ENCODE measurements around the gene CAV2. TPM values are rescaled to one million over a fixed set of nuclear protein-coding genes. Genes with fewer than 3 reads are reported as not detected.
A peak's percentile ranks its signal among the peaks of the same experiment; 100 is the strongest.

Gene CAV2
- total and polyA plus RNA-seq, 10 donors = 15.5 to 107 (median 72.7) TPM

DNA sequence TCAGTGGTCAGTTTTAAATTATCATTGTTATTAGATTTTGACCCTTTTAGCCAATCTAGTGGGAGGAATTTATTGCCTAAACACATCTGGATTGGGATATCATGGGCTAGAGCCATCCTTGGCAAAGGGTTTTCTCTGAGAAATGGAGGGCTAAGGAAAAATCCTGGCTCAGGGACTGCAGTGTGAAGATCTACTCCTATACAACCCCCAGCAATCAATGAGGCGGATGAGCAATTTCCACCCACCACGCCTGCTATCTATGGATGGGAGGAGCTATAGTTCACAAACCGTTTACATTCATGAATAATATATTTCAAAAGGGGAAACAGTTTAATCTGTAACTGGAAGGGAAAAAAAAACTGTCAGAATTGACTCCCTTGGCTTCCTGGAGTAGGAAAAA, 28.0 kb downstream of the CAV2 start:
- intact Hi-C loops (cut with DNase I; ENCODE audit: low total_unique reads) = loop anchor here (10.0 kb wide), 2 partner anchors 57 to 273 kb away; no protein-coding TSS in a partner anchor
- WGBS, 5 donors = 42 to 63% (median 50%) methylated on average over 3 of the region's 3 CpGs
- H3K4me3 ChIP-seq = peak overlapping the region in 6 of 8 donors; percentile 48 to 81 (median 58)

DNA sequence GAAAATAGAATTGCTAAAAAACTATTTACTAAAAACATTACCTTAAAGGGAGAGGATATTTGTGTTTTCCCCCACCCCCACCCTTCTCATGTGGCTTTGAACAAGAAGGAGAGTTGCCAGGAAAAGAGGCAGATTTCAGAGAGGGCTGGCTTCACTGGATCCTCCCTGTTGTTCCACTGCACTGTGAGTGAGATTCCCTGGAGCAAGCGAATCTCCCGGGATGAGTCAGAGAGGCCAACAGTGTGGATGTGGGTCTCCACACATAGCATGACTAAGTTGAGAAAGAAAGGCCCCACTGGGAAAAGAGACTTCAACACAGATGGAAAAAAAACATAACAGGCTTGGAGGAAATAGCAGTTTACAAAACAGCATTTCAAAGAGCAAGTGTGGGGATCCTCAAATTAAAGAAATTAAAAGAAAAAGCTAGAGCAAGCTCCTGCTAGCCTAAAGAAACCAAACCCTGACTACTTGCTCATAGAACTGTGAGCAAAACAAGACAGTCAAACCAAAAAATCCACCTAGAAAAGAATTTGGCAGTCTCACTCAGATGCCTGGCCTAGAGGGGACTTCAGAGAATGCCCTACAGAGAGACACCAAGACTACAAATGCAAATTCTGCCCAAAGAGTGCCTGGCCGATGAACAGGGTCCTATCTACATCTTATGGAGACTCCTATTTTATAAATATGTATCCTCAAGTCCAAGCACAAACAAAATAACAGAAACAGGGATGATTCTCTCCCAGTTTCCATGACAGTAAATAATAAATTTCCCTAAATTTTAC, 28.7 kb downstream of the CAV2 start:
- no peaks in the 10 kb centered on the region for H3K9me3 ChIP-seq
- 55 to 69% (median 64%) methylated on average over 3 of the region's 3 CpGs for WGBS, 5 donors
- intact Hi-C loops (cut with DNase I; ENCODE audit: low total_unique reads) = loop anchor here (10.0 kb wide), 2 partner anchors 57 to 273 kb away; no protein-coding TSS in a partner anchor
- H3K4me1 ChIP-seq = peaks cover 5 to 67% (median 48%) of the 10 kb centered on the region in 6 donors
- H3K36me3 ChIP-seq = peaks cover 0 to 3% (median 0%) of the 10 kb centered on the region in 6 donors
- peak overlapping the region in 7 of 8 donors; percentile 25 to 91 (median 86) for H3K27ac ChIP-seq
- peaks cover 0 to 45% (median 22%) of the 10 kb centered on the region in 7 donors for H3K27me3 ChIP-seq (replicated peaks in 1 of 7)
- no peak for DNase-seq
- H3K4me3 ChIP-seq = peak overlapping the region in 6 of 8 donors; percentile 48 to 81 (median 58)
- TF ChIP-seq, protein P1, sequence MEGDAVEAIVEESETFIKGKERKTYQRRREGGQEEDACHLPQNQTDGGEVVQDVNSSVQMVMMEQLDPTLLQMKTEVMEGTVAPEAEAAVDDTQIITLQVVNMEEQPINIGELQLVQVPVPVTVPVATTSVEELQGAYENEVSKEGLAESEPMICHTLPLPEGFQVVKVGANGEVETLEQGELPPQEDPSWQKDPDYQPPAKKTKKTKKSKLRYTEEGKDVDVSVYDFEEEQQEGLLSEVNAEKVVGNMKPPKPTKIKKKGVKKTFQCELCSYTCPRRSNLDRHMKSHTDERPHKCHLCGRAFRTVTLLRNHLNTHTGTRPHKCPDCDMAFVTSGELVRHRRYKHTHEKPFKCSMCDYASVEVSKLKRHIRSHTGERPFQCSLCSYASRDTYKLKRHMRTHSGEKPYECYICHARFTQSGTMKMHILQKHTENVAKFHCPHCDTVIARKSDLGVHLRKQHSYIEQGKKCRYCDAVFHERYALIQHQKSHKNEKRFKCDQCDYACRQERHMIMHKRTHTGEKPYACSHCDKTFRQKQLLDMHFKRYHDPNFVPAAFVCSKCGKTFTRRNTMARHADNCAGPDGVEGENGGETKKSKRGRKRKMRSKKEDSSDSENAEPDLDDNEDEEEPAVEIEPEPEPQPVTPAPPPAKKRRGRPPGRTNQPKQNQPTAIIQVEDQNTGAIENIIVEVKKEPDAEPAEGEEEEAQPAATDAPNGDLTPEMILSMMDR (IDR thresholded peaks at IDR 0.05 in 8 of 11, conservative IDR thresholded peaks at IDR 0.05 in 3 of 11) = no peak

More for the DNA sequence above, 28.0 kb downstream of the CAV2 start:
- Histone ChIP-seq H3K9me3 (no peaks in the 10 kb centered on the region), H3K4me1 (peaks cover 5 to 67% (median 47%) of the 10 kb centered on the region in 6 donors), H3K27me3 (replicated peaks in 1 of 7) (peaks cover 0 to 46% (median 22%) of the 10 kb centered on the region in 7 donors), H3K27ac (peak overlapping the region in 5 of 8 donors; percentile 37 to 91 (median 88)), H3K36me3 (peaks cover 0 to 3% (median 0%) of the 10 kb centered on the region in 6 donors)
- DNase-seq = no peak
- TF ChIP-seq POLR2A (IDR thresholded peaks at IDR 0.05) (no peak), POLR2AphosphoS5 (IDR thresholded peaks at IDR 0.05) (no peak)

DNA sequence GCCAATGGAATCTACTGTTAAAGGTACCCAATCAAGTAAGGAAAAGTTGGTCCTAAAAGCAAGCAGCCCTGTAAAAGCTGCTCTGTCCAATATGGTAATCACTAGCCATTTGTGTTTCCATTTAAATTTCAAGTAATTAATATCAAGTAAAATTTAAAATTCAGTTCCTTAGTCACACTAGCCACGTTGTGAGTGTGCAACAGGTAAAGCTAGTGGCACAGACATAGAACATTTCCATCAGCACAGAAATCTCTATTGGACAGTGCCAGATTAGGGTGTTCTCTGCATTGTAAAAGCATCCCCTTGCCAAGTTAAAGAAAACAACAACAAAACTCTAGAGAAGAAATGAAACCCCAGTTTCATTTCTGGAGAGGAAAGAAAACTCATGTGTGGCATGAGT, 29.7 kb downstream of the CAV2 start:
- Histone ChIP-seq H3K4me1 (peaks cover 5 to 62% (median 43%) of the 10 kb centered on the region in 6 donors), H3K27ac (peak overlapping the region in 1 of 8 donors; percentile 91), H3K27me3 (replicated peaks in 1 of 7) (peaks cover 0 to 34% (median 22%) of the 10 kb centered on the region in 7 donors), H3K9me3 (no peaks in the 10 kb centered on the region), H3K36me3 (peaks cover 0 to 3% (median 0%) of the 10 kb centered on the region in 6 donors), H3K4me3 (peak overlapping the region in 3 of 8 donors; percentile 19 to 81 (median 63))
- DNase-seq = no peak
- 42 to 76% (median 54%) methylated on average over 1 of the region's 1 CpG for WGBS, 5 donors
- TF ChIP-seq POLR2AphosphoS5 (IDR thresholded peaks at IDR 0.05) (no peak), POLR2A (IDR thresholded peaks at IDR 0.05) (no peak)
- TF ChIP-seq, protein P1 (IDR thresholded peaks at IDR 0.05 in 8 of 11, conservative IDR thresholded peaks at IDR 0.05 in 3 of 11) = no peak
- intact Hi-C loops (cut with DNase I; ENCODE audit: low total_unique reads) = loop anchor here (10.0 kb wide), 2 partner anchors 56 to 274 kb away; no protein-coding TSS in a partner anchor

DNA sequence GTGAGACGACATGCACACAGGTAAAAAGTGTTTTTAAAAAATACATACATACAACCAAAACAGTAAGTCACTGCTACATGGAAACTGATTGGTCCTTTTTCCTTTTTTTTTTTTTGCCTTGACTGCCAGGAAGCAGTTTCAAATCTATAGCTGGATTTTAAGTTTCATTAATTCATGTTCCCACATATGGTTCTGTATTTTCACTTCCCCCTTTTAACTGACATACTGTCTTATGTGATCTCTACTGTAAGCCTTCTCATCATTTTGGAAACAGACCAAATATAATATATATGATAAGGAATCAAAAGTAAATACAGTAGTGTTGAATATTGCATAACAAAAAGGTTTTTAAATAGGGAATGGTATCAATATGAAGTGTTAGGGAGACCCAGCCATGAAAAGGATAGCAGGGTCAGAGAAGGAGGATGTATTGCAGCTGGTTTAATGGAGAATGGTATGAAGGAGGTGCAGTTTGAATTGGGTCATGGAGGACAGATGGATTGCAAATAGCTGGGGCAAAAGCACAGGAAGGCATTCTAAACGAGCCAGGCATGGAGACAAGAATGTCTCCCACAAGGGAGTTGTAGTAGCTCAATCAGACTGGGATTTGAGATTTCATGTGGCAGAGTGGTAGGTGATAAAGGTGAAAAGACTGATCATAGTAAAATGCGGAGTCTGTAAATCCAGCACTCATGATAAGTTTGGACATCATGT, 30.7 kb downstream of the CAV2 start:
- TF ChIP-seq POLR2AphosphoS5 (IDR thresholded peaks at IDR 0.05) (no peak), POLR2A (IDR thresholded peaks at IDR 0.05) (no peak)
- TF ChIP-seq, protein P1 (IDR thresholded peaks at IDR 0.05 in 8 of 11, conservative IDR thresholded peaks at IDR 0.05 in 3 of 11) = no peak
- Histone ChIP-seq H3K4me3 (peak overlapping the region in 5 of 8 donors; percentile 2 to 63 (median 21)), H3K36me3 (peaks cover 0 to 3% (median 0%) of the 10 kb centered on the region in 6 donors), H3K9me3 (no peaks in the 10 kb centered on the region), H3K4me1 (peaks cover 5 to 55% (median 34%) of the 10 kb centered on the region in 6 donors), H3K27me3 (replicated peaks in 1 of 7) (peaks cover 0 to 24% (median 13%) of the 10 kb centered on the region in 7 donors), H3K27ac (no peak overlapping the region)
- WGBS, 5 donors = 54 to 72% (median 60%) methylated on average over 3 of the region's 3 CpGs
- no peak for DNase-seq
- intact Hi-C loops (cut with DNase I; ENCODE audit: low total_unique reads) = no loop called here

Measured in spleen (tissue), 11 donors.